Measurements from ENCODE around the gene ZNF608. TPM values are rescaled to one million over a fixed set of nuclear protein-coding genes. Genes with fewer than 3 reads are reported as not detected.

Gene ZNF608
- total and polyA plus RNA-seq, 9 donors, result 7.5 to 26.8 (median 12.7) TPM

- no peaks in the 10 kb centered on the region for H3K36me3 ChIP-seq
- intact Hi-C loops (cut with DNase I), result loop anchor here in 1 of 4 donors (10.0 kb wide), 1 partner anchor 94 kb away; no protein-coding TSS in a partner anchor
- 5 to 7% (median 7%) methylated on average over 25 of the region's 25 CpGs for WGBS, 3 donors
- H3K27ac ChIP-seq, result peak overlapping the region in 1 of 2 donors; percentile 87
- DNase-seq, result peak; percentile 64 to 80 (median 72)
- TF ChIP-seq, protein P1, sequence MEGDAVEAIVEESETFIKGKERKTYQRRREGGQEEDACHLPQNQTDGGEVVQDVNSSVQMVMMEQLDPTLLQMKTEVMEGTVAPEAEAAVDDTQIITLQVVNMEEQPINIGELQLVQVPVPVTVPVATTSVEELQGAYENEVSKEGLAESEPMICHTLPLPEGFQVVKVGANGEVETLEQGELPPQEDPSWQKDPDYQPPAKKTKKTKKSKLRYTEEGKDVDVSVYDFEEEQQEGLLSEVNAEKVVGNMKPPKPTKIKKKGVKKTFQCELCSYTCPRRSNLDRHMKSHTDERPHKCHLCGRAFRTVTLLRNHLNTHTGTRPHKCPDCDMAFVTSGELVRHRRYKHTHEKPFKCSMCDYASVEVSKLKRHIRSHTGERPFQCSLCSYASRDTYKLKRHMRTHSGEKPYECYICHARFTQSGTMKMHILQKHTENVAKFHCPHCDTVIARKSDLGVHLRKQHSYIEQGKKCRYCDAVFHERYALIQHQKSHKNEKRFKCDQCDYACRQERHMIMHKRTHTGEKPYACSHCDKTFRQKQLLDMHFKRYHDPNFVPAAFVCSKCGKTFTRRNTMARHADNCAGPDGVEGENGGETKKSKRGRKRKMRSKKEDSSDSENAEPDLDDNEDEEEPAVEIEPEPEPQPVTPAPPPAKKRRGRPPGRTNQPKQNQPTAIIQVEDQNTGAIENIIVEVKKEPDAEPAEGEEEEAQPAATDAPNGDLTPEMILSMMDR (IDR thresholded peaks at IDR 0.05), result no peak
- no peak for TF ChIP-seq EP300 (IDR thresholded peaks at IDR 0.05)
- TF ChIP-seq POLR2A (IDR thresholded peaks at IDR 0.05), result no peak
- H3K4me1 ChIP-seq (ENCODE audit: insufficient read depth), result peaks cover 2% of the 10 kb centered on the region
- H3K9me3 ChIP-seq, result no peaks in the 10 kb centered on the region
- H3K27me3 ChIP-seq, result no peaks in the 10 kb centered on the region
- H3K4me3 ChIP-seq, result peak overlapping the region; percentile 69
Measured at GRCh38 chr5:124748687-124749594, 2.5 kb upstream of the ZNF608 start.

DNA sequence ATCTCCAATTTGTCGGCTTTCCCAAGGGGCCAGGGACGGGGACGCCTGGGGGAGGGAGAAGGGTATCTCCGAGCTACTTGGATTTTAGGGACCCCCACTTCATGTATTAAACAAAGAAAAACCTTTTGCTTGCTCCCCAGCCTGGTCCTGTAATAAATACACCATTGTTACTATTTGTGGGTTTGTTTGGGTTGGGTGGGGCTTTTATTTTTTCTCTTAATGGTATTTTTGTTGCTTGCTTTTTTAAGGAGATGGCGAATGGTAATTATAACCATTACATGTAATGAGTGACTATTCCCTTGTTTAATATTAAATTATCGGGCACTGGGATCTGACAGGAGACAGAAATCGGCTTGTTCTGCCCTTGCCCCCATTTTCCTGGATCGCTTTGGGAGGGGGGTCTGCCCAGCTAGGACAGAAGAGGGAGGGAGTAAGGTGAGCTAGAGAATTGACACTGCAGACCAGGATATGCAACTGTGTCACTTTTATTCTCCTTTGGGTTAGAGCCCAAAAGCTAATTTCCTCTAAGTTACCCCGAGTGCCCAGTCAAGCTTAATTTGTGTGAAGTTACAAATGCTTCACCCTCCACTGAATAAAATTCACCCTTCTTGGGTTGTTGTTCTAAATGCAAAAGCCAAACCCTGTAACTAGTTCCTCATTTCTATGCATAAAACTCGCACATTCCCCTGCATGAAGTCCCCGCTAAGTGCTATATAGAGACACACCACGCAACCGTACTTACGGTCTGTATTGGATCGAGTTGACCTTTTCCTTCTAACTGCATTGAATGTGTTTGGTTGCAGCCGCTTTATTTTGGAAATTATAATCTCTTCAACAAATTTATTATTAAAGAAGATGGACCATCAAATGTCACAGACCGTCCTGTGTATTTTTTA is 1.6 kb upstream of the ZNF608 start:
- intact Hi-C loops (cut with DNase I), result loop anchor here in 1 of 4 donors (10.0 kb wide), 1 partner anchor 93 kb away; no protein-coding TSS in a partner anchor
- TF ChIP-seq POLR2A (IDR thresholded peaks at IDR 0.05) (no peak), EP300 (IDR thresholded peaks at IDR 0.05) (no peak)
- TF ChIP-seq, protein P1 (IDR thresholded peaks at IDR 0.05), result no peak
- H3K36me3 ChIP-seq, result no peaks in the 10 kb centered on the region
- no peaks in the 10 kb centered on the region for H3K27me3 ChIP-seq
- 1% methylated on average over 17 of the region's 17 CpGs for WGBS, 3 donors
- peak overlapping the region; percentile 69 for H3K4me3 ChIP-seq
- peaks cover 3% of the 10 kb centered on the region for H3K4me1 ChIP-seq (ENCODE audit: insufficient read depth)
- no peak for DNase-seq
- peak overlapping the region; percentile 62 to 87 for H3K27ac ChIP-seq
- no peaks in the 10 kb centered on the region for H3K9me3 ChIP-seq

DNA sequence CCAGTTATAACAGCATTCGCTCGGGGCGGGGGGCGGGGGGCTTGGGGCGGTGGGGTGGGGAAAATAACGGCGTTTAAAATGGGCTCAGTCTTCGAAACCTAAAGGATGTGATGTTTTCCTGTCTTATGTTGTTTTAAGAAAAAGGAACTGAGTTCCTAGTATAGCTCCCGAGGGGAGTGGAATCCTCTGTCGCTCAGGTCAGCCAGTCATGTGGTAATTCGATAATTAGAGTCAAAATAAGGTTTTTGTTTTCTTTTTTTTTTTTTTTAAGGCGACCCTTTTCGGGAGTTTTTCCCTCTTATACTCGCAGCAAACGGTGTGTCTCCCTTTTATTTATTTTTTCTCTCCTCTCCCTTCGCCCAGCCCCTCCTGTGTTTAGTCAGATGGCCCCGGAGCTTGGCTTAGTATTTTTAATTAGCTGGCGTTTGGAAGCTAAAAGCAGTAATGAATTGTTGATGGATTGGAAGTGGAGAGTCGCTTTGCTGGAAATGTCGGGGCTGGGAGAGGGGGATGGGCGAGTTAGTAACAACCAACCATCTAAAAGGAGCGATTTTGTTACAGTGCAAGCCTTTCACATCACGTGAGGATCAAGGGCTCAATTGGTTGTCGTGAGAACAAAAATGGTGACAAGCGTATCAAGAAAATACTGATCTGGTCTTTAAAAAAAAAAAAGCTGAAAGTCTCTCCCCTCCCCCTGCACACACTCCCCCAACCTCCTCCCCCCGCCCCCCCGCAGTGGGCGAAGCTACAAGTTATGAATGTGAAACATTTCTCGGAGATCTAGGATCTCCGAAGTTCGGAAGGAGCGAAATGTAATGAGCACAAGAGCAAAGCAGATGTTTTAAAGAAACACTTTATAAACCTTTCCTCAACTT is 714 bp upstream of the ZNF608 start:
- TF ChIP-seq EP300 (IDR thresholded peaks at IDR 0.05) (peak; percentile 39), POLR2A (IDR thresholded peaks at IDR 0.05) (peak; percentile 9)
- TF ChIP-seq, protein P1 (IDR thresholded peaks at IDR 0.05), result no peak
- H3K4me1 ChIP-seq (ENCODE audit: insufficient read depth), result peaks cover 5% of the 10 kb centered on the region
- 0 to 1% (median 1%) methylated on average over 32 of the region's 32 CpGs for WGBS, 3 donors
- intact Hi-C loops (cut with DNase I), result loop anchor here in 1 of 4 donors (10.0 kb wide), 1 partner anchor 92 kb away; no protein-coding TSS in a partner anchor
- DNase-seq, result peak; percentile 78 to 90 (median 81)
- no peaks in the 10 kb centered on the region for H3K27me3 ChIP-seq
- H3K4me3 ChIP-seq, result peak overlapping the region; percentile 69
- H3K9me3 ChIP-seq, result no peaks in the 10 kb centered on the region
- H3K27ac ChIP-seq, result peak overlapping the region; percentile 62 to 87
- H3K36me3 ChIP-seq, result no peaks in the 10 kb centered on the region

All from ovary (tissue), 9 donors.